Breast epithelium (tissue), 4 donors: Measurements from ENCODE around the gene RBMY1A1. TPM values are rescaled to one million over a fixed set of nuclear protein-coding genes. Genes with fewer than 3 reads are reported as not detected.
"Not testable (repeated sequence)": the region's sequence is repeated elsewhere in the genome, so short reads cannot be mapped to it uniquely, and the experiment has no call there.

Experiments used
- DNase-seq, 2 donors: peaks; one replicate each; pipeline ENCODE4 v3.0.0-alpha.2; 2019; ENCODE audit warnings: low spot score in 2 of 2
- H3K27ac ChIP-seq, 2 donors: fragments of 200-600 bp; sonication (generic) in 1 of 2; one replicate each; pipeline ENCODE4 v1.5.1; 2016 to 2019; ENCODE audit warnings: mild to moderate bottlenecking in 1 of 2
- H3K27me3 ChIP-seq, 2 donors: fragments of 200-600 bp; sonication (generic) in 1 of 2; one replicate each; pipeline versions ENCODE4 v1.5.1 to v1.6.0; 2017 to 2019; ENCODE audit warnings: control low read depth in 1 of 2, mild to moderate bottlenecking in 1 of 2
- H3K36me3 ChIP-seq: fragments of 200-600 bp; one replicate; pipeline ENCODE4 v1.5.1; 2019
- H3K4me1 ChIP-seq, 2 donors: fragments of 200-600 bp; sonication (generic); one replicate each; pipeline ENCODE4 v1.5.1; 2016 to 2019; ENCODE audit warnings: control low read depth in 1 of 2
- H3K4me3 ChIP-seq, 3 donors: fragments of 200-600 bp; sonication (generic); 1 replicate in 2 of 3; 2 replicates in 1 of 3; pipeline ENCODE4 v1.5.1; 2016 to 2019; ENCODE audit warnings: mild to moderate bottlenecking in 3 of 3, moderate library complexity in 2 of 3
- H3K9me3 ChIP-seq, 2 donors: fragments of 200-600 bp; sonication (generic) in 1 of 2; one replicate each; pipeline ENCODE4 v1.5.1; 2016 to 2019; ENCODE audit warnings: control low read depth in 1 of 2
- CTCF ChIP-seq, 3 donors: fragments of 450-650 bp; IDR thresholded peaks; one replicate each; pipeline ENCODE4 v1.5.1; 2016 to 2017; ENCODE audit warnings: antibody characterized with exemption in 3 of 3, mild to moderate bottlenecking in 3 of 3, moderate library complexity in 3 of 3
- POLR2A ChIP-seq: fragments of 450-650 bp; IDR thresholded peaks from one replicate; pipeline ENCODE4 v1.6.1; 2016; ENCODE audit warnings: antibody characterized with exemption, mild to moderate bottlenecking, moderate library complexity
- POLR2AphosphoS5 ChIP-seq, 3 donors: sonication (generic); formaldehyde crosslinking; IDR thresholded peaks; one replicate each; pipeline ENCODE4 v1.6.1; 2017; ENCODE audit warnings: antibody characterized with exemption in 3 of 3
- intact Hi-C: fragments of 100-400 bp; cut with DNase I; formaldehyde crosslinking; loops from one replicate; pipeline ENCODE4 v1.15.1; 2023; ENCODE audit warnings: low total_unique reads
- total RNA-seq, 3 donors: library from RNA; depleted of rRNA; stranded (reverse); fragments of >200 nt; gene quantifications; one replicate each; pipeline ENCODE4 v1.1.0, GENCODE V29; 2016

The RBMY1A1 gene
- total RNA-seq, result not detected

GRCh38 chrY:21534579-21534978, at the start of gene RBMY1A1:
Gene RBMY1A1, plus strand, starts transcription at chrY:21534879. Its CDS starts 2,013 bp downstream, at chrY:21536892.
- DNase-seq, H3K36me3 ChIP-seq, H3K4me1 ChIP-seq, H3K4me3 ChIP-seq, H3K27me3 ChIP-seq, H3K27ac ChIP-seq, H3K9me3 ChIP-seq, intact Hi-C loops: not testable (repeated sequence)

- H3K27ac ChIP-seq, H3K9me3 ChIP-seq, H3K4me1 ChIP-seq, DNase-seq, H3K36me3 ChIP-seq, H3K27me3 ChIP-seq, H3K4me3 ChIP-seq, intact Hi-C loops: not testable (repeated sequence)
These were observed 23.6 kb upstream of the RBMY1A1 start, which contains the start of gene RBMY1B for GRCh38 chrY:21511038-21511437. Gene RBMY1B, plus strand, starts transcription at chrY:21511338. Its CDS starts 2,013 bp downstream, at chrY:21513351.

GRCh38 chrY:21559316-21559984, 24.8 kb downstream of the RBMY1A1 start:
- intact Hi-C loops, DNase-seq, H3K4me1 ChIP-seq, H3K36me3 ChIP-seq, H3K27ac ChIP-seq, H3K4me3 ChIP-seq, H3K9me3 ChIP-seq, H3K27me3 ChIP-seq: not testable (repeated sequence)

GRCh38 chrY:21585449-21585848, 50.8 kb downstream of the RBMY1A1 start:
- Histone ChIP-seq H3K4me3 (no peak overlapping the region), H3K9me3 (no peaks in the 10 kb centered on the region), H3K27me3 (no peaks in the 10 kb centered on the region), H3K4me1 (no peaks in the 10 kb centered on the region), H3K36me3 (no peaks in the 10 kb centered on the region), H3K27ac (no peak overlapping the region)
- intact Hi-C loops, result no loop called here
- DNase-seq, result no peak
- TF ChIP-seq POLR2A, result no peak
- TF ChIP-seq CTCF (IDR thresholded peaks at IDR 0.05), result no peak

- H3K9me3 ChIP-seq, H3K4me1 ChIP-seq, intact Hi-C loops, H3K36me3 ChIP-seq, H3K4me3 ChIP-seq, DNase-seq, H3K27me3 ChIP-seq, H3K27ac ChIP-seq: not testable (repeated sequence)
These were observed 51.8 kb downstream of the RBMY1A1 start for GRCh38 chrY:21586454-21586853.

GRCh38 chrY:21592059-21592458, 57.4 kb downstream of the RBMY1A1 start:
- H3K36me3 ChIP-seq, result no peaks in the 10 kb centered on the region
- H3K27me3 ChIP-seq, result no peaks in the 10 kb centered on the region
- TF ChIP-seq POLR2A, result no peak
- no peak for TF ChIP-seq POLR2AphosphoS5 (IDR thresholded peaks at IDR 0.05)
- TF ChIP-seq CTCF (IDR thresholded peaks at IDR 0.05), result no peak
- no peak overlapping the region for H3K4me3 ChIP-seq
- H3K4me1 ChIP-seq, result no peaks in the 10 kb centered on the region
- no peaks in the 10 kb centered on the region for H3K9me3 ChIP-seq
- no peak for DNase-seq
- no peak overlapping the region for H3K27ac ChIP-seq
- intact Hi-C loops, result no loop called here

GRCh38 chrY:21596287-21596686, 61.6 kb downstream of the RBMY1A1 start:
- H3K4me1 ChIP-seq, intact Hi-C loops, H3K27me3 ChIP-seq, DNase-seq, H3K36me3 ChIP-seq, H3K27ac ChIP-seq, H3K4me3 ChIP-seq, H3K9me3 ChIP-seq: not testable (repeated sequence)

Other genes with a start within 250 kb of the RBMY1A1 start
- gene RBMY1B, start 23.5 kb upstream of the RBMY1A1 start, total RNA-seq, result not detected